HepG2 (cell line): ENCODE results near the gene ZXDC. TPM values are rescaled to one million over a fixed set of nuclear protein-coding genes. Genes with fewer than 3 reads are reported as not detected.

ENCODE experiments used
- ATAC-seq: fragments of 200-7000 bp; cut with Tn5 transposase; 3 replicates; pipeline ENCODE4 v1.9.1; 2020; ENCODE audit warnings: mild to moderate bottlenecking, moderate library complexity
- BruUV-seq: library from RNA; stranded (reverse); fragments of 400-500 nt; replicated peaks from 2 replicates; lab custom pipeline; 2021; lab: Mats Ljungman, UMichigan
- CTCF ChIA-PET: fragments of 300-600 bp; formaldehyde crosslinking; extraction: SDS; loops from one replicate; lab custom pipeline; 2021; ENCODE audit warnings: low total read pairs, inconsistent platforms, low intra/inter-chr PET ratio; lab: Yijun Ruan, JAX
- POLR2A ChIA-PET: fragments of 350-600 bp; sonication (Branson Sonifier 250); formaldehyde crosslinking; loops from one replicate; lab custom pipeline; 2020; ENCODE audit warnings: antibody characterized with exemption, inconsistent platforms; lab: Yijun Ruan, JAX
- DNase-seq: peaks from one replicate; pipeline ENCODE4 v3.0.0-alpha.2; 2015; ENCODE audit warnings: low spot score
- FAIRE-seq: peaks from 3 replicates; lab custom pipeline; 2011; peaks lifted over from hg19 to GRCh38; lab: Jason Lieb, UNC
- H2AFZ ChIP-seq: one replicate; pipeline ENCODE4 v1.6.1; 2011; ENCODE audit warnings: low read length, inconsistent platforms
- H3K27ac ChIP-seq: fragments of 300-600 bp; 3 replicates; pipeline ENCODE4 v1.8.0; 2011; ENCODE audit warnings: mixed run types, mild to moderate bottlenecking, mixed read lengths, low read length, inconsistent platforms; ENCODE audit not compliant: insufficient read depth; ENCODE audit errors: extremely low read length
- H3K27me3 ChIP-seq, 2 experiments: fragments of 200-600 bp in 1 of 2; 2 replicates in 1 of 2; 3 replicates in 1 of 2; pipeline versions ENCODE4 v1.6.0 to v1.8.0; 2011; ENCODE audit warnings: low read length in 2 of 2, mild to moderate bottlenecking in 2 of 2, moderate library complexity in 2 of 2, inconsistent platforms in 1 of 2; ENCODE audit not compliant: insufficient read depth in 2 of 2, control insufficient read depth in 1 of 2
- H3K36me3 ChIP-seq, 2 experiments: fragments of 200-600 bp in 1 of 2; replicated peaks in 1 of 2; 2 replicates in 1 of 2; 3 replicates in 1 of 2; pipeline versions ENCODE4 v1.5.1 to v1.8.0; 2011; ENCODE audit warnings: low read length in 2 of 2, inconsistent platforms in 1 of 2; ENCODE audit not compliant: insufficient read depth in 2 of 2, control insufficient read depth in 1 of 2
- H3K4me1 ChIP-seq: 2 replicates; pipeline ENCODE4 v1.5.1; 2012; ENCODE audit warnings: low read length, inconsistent platforms; ENCODE audit not compliant: insufficient read depth
- H3K4me2 ChIP-seq: 2 replicates; pipeline ENCODE4 v1.6.0; 2011; ENCODE audit warnings: low read depth, low read length, inconsistent platforms
- H3K4me3 ChIP-seq, 3 experiments: fragments of 200-600 bp in 1 of 3; sonication (generic), shearing (Covaris generic) in 1 of 3; replicated peaks in 1 of 3; 2 replicates each; pipeline ENCODE4 v1.5.1; 2011 to 2016; ENCODE audit warnings: low read length in 3 of 3, inconsistent platforms in 2 of 3, low read depth in 2 of 3, mild to moderate bottlenecking in 2 of 3, control low read depth in 1 of 3, mixed read lengths in 1 of 3; ENCODE audit not compliant: insufficient read depth in 1 of 3
- H3K79me2 ChIP-seq: one replicate; pipeline ENCODE4 v1.6.1; 2011; ENCODE audit warnings: low read length, inconsistent platforms; ENCODE audit not compliant: insufficient read depth
- H3K9ac ChIP-seq: 2 replicates; pipeline ENCODE4 v1.6.0; 2011; ENCODE audit warnings: mild to moderate bottlenecking, low read depth, low read length, inconsistent platforms; ENCODE audit not compliant: insufficient read depth
- H3K9me3 ChIP-seq: 2 replicates; pipeline ENCODE4 v1.5.1; 2012; ENCODE audit warnings: mild to moderate bottlenecking, low read length
- H4K20me1 ChIP-seq: 2 replicates; pipeline ENCODE4 v1.6.0; 2011; ENCODE audit warnings: inconsistent platforms, mild to moderate bottlenecking, low read length, moderate library complexity; ENCODE audit not compliant: insufficient read depth
- KAT7 ChIP-seq: IDR thresholded peaks from 2 replicates; pipeline ENCODE4 v1.6.1; 2018; ENCODE audit warnings: borderline replicate concordance, missing compliant biosample characterization
- MXI1 ChIP-seq: IDR thresholded peaks from 3 replicates; pipeline ENCODE4 v1.6.1; 2012; ENCODE audit warnings: low read depth, low read length, inconsistent platforms, borderline replicate concordance
- MYC ChIP-seq: sonication (generic); formaldehyde crosslinking; IDR thresholded peaks from 2 replicates; pipeline ENCODE4 v1.9.0; 2021; ENCODE audit warnings: missing genetic modification reagents, borderline replicate concordance
- NBN ChIP-seq: fragments of 450-650 bp; conservative IDR thresholded peaks from 2 replicates; pipeline ENCODE4 v1.6.1; 2017
- NFRKB ChIP-seq: fragments of 450-650 bp; IDR thresholded peaks from 2 replicates; pipeline ENCODE4 v1.6.1; 2017
- ZBTB2 ChIP-seq: sonication (generic); formaldehyde crosslinking; IDR thresholded peaks from 2 replicates; pipeline ENCODE4 v1.8.0; 2022; ENCODE audit warnings: low read depth, missing genetic modification reagents
- ZNF576 ChIP-seq: sonication (generic); formaldehyde crosslinking; IDR thresholded peaks from 2 replicates; pipeline ENCODE4 v1.4.0; 2020; ENCODE audit warnings: mild to moderate bottlenecking, missing genetic modification reagents
- ZNF619 ChIP-seq: sonication (generic); formaldehyde crosslinking; IDR thresholded peaks from 2 replicates; pipeline ENCODE4 v1.4.0; 2020; ENCODE audit warnings: mild to moderate bottlenecking, missing genetic modification reagents
- WGBS: methylation state at CpG from one replicate; pipeline ENCODE4 v1.1.6; 2017; ENCODE audit warnings: low lambda C conversion rate; 5-methylcytosine and 5-hydroxymethylcytosine counted together
- in situ Hi-C: cut with HindIII; loops from 2 replicates; pipeline ENCODE4 v1.10.0; 2017; ENCODE audit warnings: low pct_unique_long_range_greater_than_20kb; ENCODE audit not compliant: extremely low pct_ligation_motif_present
- intact Hi-C: fragments of 100-400 bp; cut with micrococcal nuclease; formaldehyde crosslinking; loops from one replicate; pipeline ENCODE4 v1.10.0; 2022; ENCODE audit not compliant: unreplicated experiment
- polyA plus RNA-seq, 8 experiments: library from polyadenylated mRNA; depleted of rRNA in 3 of 8; stranded (reverse) in 7 of 8; unstranded in 1 of 8; fragments of >200 nt; fragmentation: Illumina TruSeq in 4 of 8; extraction: Trizol in 4 of 8; gene quantifications; 2 replicates each; pipeline versions ENCODE4 v1.2.1 to v1.2.3, GENCODE V29; 2011 to 2016; ENCODE audit warnings: low read depth in 4 of 8, missing spikeins in 1 of 8, mixed read lengths in 1 of 8; ENCODE audit not compliant: insufficient read depth in 1 of 8
- total RNA-seq, 5 experiments: library from RNA; depleted of rRNA; stranded (reverse); fragments of >200 nt; fragmentation: Illumina TruSeq; extraction: Trizol; gene quantifications; 2 replicates each; pipeline ENCODE4 v1.2.3, GENCODE V29; 2016; ENCODE audit warnings: low read depth in 1 of 5

Gene ZXDC
- total and polyA plus RNA-seq, 2 of the 13 experiments (the other 11 are each of a cell fraction or from before 2014, with no cell fraction given) = 17.6 to 21.2 TPM

- Histone ChIP-seq H3K4me3 (no peak overlapping the region), H3K27me3 (peaks cover 1 to 16% of the 10 kb centered on the region in 2 experiments; a peak in 4 of 5 replicates), H3K79me2 (no peaks in the 10 kb centered on the region), H4K20me1 (no peaks in the 10 kb centered on the region), H3K9me3 (no peaks in the 10 kb centered on the region), H3K9ac (no peak overlapping the region), H3K4me2 (peak overlapping the region; percentile 55), H3K4me1 (peaks cover 33% of the 10 kb centered on the region), H3K27ac (no peak overlapping the region), H2AFZ (no peak overlapping the region), H3K36me3 (no peaks in the 10 kb centered on the region)
- ChIA-PET CTCF (no interaction called here), POLR2A (no interaction called here)
- ATAC-seq (no peak), FAIRE-seq (no peak), DNase-seq (no peak)
- intact Hi-C loops (no loop called here), in situ Hi-C loops (no loop called here)
- TF ChIP-seq KAT7 (CRISPR knock-in tag) = no peak
- no peak for TF ChIP-seq MXI1
- TF ChIP-seq ZNF619 (CRISPR knock-in tag) = no peak
- no peak for TF ChIP-seq NFRKB
- no peak for TF ChIP-seq ZNF576 (CRISPR knock-in tag)
- 0 out of 2 replicates have a peak, but pooled peaks have one; percentile 1 for TF ChIP-seq MYC (CRISPR knock-in tag)
- no peak for TF ChIP-seq NBN
- no peak for TF ChIP-seq ZBTB2 (CRISPR knock-in tag)
- 58% methylated on average over 4 of the region's 6 CpGs for WGBS
- no TSS peak for BruUV-seq
Measured at GRCh38 chr3:126419151-126419703, 56.5 kb downstream of the ZXDC start.
